NCI-H2196 (cell line): ENCODE measurements around the gene SENP1.

Source experiments
- DNase-seq: peaks from one replicate; lab custom pipeline; 2025; ENCODE audit not compliant: unreplicated experiment; lab: John Stamatoyannopoulos, UW

The SENP1 gene

DNA sequence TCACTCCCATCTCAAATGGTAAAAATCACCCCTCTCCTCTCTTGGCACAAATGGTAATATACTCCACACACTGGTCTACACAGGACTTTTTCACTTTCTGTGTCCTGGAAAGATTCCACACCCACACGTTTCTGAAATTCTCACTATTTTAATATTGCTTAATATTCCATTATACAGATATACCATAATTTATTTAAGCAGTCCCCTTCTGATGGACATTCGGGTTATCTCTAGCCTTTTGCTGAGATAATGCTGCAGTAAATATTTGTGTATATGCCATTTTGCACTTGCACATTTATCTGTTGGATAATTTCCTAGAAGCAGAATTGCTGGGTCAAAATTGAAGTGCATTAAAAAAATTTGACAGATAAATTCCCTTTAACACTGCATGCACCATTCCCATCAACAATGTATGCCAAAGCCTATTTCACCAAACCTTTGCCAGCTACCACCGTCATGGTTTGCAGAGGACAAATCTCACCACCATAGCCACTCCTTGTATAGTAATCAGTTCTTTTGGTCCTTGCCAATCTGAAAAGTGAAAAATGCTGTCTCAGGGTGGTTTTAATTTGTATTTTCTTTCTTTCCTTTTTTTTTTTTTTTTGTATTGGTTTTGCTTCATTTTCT is 86.1 kb downstream of the SENP1 start:
- no peak for DNase-seq

DNA sequence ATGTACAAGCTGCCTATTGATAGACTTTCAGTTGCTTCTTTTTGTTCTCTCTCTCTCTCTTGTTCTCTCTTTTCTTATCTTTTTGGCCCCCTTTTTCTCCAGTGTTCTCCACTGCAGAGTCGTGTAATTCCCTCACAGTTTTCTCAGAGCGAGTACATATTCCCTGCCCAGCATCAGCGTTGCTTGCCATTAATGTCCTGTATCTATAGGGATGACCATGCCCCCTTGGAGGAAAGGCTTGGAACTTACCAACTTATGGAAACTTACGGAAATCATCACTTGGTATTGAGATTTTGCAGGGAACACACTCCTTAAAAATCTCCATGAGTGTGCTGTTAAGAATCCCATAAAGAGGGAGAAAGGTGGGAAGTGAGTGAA is 87.3 kb downstream of the SENP1 start:
- DNase-seq, result no peak

DNA sequence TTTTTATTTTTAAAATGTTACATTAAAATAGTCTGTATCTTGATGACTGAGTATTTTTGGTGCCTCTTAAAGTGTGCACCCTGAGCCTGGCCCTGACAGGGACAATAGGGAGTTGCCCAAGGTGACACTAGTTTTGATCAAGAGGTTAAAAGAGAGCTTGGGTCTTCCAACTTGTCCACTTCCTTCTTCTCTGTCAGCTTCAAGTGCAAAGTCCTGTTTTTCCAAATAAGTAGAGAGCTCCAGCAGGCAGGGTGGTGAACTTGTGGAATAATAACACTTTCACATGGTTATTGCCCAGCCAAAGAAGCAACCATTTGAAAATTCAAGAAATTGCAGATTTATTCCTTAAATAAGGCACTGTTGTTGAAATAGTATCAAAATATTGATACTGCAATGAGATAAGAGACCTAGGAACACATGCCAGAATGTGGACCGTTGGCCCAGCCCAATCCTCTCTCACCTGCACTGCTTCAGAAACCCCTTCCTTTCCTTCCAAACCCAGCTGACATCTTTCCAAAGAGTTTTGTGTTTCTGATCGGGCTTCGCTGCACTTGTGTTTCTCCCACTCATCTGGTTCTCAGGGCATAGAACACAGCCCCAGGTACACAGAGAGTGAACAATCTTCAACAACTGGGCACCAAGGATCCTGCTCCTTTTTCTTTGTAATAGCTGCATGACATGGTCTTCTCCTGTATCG is 87.8 kb downstream of the SENP1 start:
- DNase-seq, result no peak

GRCh38 chr12:48017496-48017895 is 88.4 kb downstream of the SENP1 start:
- no peak for DNase-seq

DNA sequence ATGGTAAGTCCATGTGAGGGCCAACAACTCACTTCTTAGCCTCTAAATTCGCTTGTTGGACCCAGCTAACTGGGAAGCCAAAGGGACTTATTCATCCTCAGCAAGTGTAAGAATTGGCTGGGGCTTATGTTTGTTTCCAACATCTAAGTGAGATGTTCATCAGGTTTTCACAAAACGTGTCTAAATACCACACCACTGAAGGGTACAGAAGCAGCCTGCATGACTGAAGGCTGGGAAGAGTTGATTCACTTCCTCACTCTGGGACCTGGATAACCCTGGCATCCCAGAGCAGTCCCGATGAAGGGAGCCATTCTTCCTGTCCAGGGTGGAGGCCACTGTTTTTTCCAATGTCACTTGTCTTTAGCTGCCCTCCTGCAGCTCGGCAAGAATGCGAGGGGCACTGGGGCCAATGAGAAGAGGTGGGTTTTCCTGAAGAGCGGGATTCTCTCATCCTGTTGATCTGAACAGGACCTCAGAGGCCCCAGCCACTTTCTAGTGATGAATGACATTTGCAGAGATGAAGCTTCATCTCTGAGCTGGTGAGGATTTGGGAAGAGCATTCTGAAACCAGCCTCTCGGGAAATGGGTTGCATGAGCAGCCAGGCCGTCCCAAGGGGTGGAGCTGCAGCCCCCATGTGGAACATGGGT is 89.4 kb downstream of the SENP1 start:
- no peak for DNase-seq

GRCh38 chr12:48015954-48016353 is 89.9 kb downstream of the SENP1 start:
- no peak for DNase-seq

GRCh38 chr12:48015129-48015528 is 90.8 kb downstream of the SENP1 start:
- DNase-seq, result no peak

GRCh38 chr12:48013287-48013686 is 92.6 kb downstream of the SENP1 start:
- no peak for DNase-seq

- DNase-seq, result no peak
Observed at GRCh38 chr12:48012070-48012469, 93.8 kb downstream of the SENP1 start.

GRCh38 chr12:48010366-48010970 is 95.4 kb downstream of the SENP1 start:
- DNase-seq, result no peak

DNA sequence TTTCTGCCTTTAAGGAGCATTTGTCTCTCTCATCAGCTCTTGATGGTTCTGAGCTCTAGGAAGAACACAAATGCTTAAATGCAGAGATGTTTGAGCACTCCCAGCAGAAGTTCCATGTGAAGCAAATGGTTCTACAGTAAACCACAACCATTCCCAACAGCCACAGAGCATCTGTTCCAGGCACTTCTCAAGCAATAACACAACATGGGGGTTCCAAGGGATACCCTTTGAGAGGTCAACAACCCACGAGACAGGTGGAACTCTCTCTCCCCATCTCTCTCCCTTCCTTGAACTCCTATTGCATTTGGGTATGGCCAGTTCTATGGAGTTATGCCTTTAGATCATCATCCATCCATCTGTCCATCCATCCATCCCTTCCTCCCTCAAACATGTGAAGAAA is 96.4 kb downstream of the SENP1 start:
- DNase-seq, result no peak

- DNase-seq, result no peak
Observed at GRCh38 chr12:48008950-48009349, 96.9 kb downstream of the SENP1 start.

- no peak for DNase-seq
Observed at GRCh38 chr12:48008349-48008748, 97.5 kb downstream of the SENP1 start.

- no peak for DNase-seq
Observed at GRCh38 chr12:48007206-48007605, 98.7 kb downstream of the SENP1 start.

DNA sequence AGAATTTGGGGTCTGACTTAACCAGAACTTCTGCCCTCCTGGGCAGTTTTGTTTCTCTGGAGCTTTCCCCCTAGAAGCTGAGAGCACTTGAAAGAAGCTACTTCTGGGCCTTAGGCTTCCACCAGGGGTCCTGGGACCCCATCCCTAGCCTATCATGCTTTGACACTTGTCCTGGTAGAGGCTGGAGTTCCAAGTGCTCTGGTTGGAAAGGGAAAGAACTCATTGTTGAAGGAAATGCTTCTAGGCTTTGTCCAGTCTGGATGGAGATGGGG is 100.2 kb downstream of the SENP1 start:
- DNase-seq, result no peak

DNA sequence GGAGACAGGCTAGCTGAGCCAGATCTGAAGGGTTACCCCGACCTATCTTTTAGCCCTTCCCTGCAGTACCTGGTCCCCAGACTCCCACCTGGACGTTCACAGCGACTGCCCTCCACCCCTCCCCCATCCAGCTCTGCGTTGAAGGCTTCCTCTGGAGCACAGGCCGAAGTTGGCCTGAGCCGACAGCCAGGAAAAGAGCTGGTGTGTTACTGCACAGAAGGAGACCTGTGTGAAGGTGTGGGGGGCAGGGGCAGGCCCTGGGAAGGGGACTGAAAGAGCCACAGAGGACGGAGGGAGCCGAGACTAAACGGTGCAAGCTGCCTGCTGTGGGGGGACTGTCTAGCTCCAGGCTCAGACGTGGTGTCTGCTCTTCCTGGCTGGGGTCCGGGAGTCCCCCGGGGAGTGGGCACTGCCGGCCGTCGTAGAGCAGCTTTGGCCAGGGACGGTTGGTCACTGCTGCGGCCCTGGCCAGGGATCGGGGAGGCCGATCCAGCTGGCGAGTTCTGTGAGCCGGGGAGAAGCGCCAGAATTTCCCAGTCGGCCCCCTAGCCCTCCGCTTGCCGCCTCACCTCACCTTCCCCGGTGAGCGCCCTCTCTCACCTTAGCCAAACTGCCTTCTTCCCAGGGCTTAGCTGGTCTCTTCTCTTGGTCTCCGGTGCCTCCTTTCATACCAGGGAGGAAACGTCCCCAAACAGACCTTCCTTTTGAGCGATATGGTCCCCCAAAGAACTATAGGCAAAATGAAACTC is 100.7 kb downstream of the SENP1 start:
- DNase-seq, result no peak

- DNase-seq, result no peak
Observed at GRCh38 chr12:48004053-48004941, 101.6 kb downstream of the SENP1 start, which contains the start of gene COL2A1. Gene COL2A1 (minus strand): TSS chr12:48004476. CDS start chr12:48004321, 155 bp downstream.

DNA sequence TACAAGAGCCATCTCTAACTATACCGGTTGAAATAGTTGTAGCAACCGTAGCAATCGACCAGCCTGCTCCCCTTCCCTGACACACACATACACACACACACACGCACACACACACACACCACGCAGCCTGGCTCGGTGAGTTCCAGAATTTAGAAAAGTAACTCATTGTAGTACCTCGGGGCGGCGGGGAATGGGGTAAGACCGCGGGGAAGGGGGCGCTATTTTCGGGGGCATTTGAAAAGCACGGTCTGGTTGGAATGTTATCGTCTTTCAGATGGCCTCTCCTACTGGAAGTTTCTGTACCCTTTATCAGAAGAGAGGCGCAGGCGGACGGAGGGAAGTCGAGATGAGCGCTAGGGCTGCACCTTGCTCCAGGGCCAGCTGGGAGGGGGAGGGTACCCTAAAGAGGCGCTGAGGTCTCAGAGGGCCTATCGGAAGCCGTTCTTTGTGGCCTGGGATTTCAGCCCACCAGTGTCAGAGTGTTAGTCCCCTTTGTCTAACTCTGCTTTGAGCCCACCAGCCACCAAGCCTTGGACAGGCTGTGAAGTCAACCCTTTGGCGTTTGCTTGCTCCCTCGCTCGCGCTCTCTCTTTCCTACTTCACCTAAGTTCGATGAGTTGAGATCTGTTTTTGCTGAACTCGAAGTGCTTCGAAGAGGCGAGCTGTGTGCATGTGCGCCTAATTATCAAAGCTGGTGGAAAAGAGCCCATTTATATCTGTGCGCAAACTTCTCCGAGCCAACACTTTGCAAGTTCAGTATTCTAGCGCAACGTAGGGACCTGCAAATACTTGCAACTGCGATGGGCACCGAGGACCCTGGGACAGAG is 102.4 kb downstream of the SENP1 start:
- no peak for DNase-seq

DNA sequence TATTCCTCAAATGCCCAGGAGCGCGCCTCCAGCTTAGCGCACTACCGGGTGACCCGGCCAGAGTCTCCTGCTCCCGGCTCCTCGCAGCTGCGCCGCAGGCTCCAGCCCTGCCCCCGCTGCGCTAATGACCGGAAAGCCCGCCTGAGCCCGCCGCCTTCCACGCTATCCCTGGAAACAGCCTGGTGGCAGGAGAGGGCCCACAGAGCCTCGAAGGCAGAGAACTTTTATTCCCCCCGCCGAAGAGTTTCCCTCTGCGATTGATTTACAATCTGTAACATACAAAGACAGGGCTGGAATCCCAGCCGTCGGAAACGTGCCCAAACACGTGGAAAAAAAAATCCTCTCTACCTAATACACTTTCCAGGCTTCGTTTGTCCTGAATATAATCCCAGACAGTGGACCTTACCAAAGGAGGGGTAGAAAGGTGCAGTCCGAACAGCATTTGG is 103.1 kb downstream of the SENP1 start:
- peak; percentile 19 for DNase-seq

DNA sequence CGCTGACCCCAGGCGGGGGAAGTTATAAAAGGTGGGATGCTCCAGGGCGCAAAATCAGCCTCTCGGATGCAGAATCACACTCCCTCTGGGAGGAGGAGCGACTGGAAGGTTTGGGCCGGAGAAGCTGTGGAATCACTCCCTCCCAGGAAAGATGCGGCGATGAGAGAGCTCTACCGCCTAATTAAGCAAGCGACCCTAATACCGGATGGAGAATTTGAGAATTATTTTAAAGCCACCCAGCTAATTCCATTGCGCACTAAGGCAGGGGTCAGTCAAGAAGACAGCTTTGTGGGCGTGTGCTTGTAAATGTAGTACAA is 103.5 kb downstream of the SENP1 start:
- no peak for DNase-seq
